Vagina (tissue), 2 donors: ENCODE measurements around the gene INSC. TPM values are rescaled to one million over a fixed set of nuclear protein-coding genes. Genes with fewer than 3 reads are reported as not detected.

ENCODE experiments used
- DNase-seq, 2 donors: peaks; one replicate each; pipeline ENCODE4 v3.0.0-alpha.2; 2017; ENCODE audit errors: extremely low spot score in 2 of 2
- H3K27ac ChIP-seq: fragments of 200-600 bp; sonication (generic); one replicate; pipeline ENCODE4 v1.5.1; 2019
- H3K27me3 ChIP-seq: fragments of 200-600 bp; sonication (generic); one replicate; pipeline ENCODE4 v1.5.1; 2019
- H3K36me3 ChIP-seq, 2 donors: fragments of 200-600 bp; sonication (generic); one replicate each; pipeline ENCODE4 v1.5.1; 2017 to 2019
- H3K4me1 ChIP-seq: fragments of 200-600 bp; sonication (generic); one replicate; pipeline ENCODE4 v1.5.1; 2019
- H3K4me3 ChIP-seq, 2 donors: fragments of 200-600 bp; sonication (generic); 1 replicate in 1 of 2; 2 replicates in 1 of 2; pipeline ENCODE4 v1.5.1; 2016 to 2019
- H3K9me3 ChIP-seq: fragments of 200-600 bp; sonication (generic); one replicate; pipeline ENCODE4 v1.5.1; 2019
- CTCF ChIP-seq, 3 experiments: fragments of 450-650 bp in 2 of 3; fragments of 200-600 bp in 1 of 3; sonication (generic) in 1 of 3; IDR thresholded peaks; one replicate each; pipeline ENCODE4 v1.5.1; 2017 to 2019; ENCODE audit warnings: antibody characterized with exemption in 3 of 3, mild to moderate bottlenecking in 2 of 3, moderate library complexity in 2 of 3
- POLR2A ChIP-seq, 2 donors: fragments of 450-650 bp; IDR thresholded peaks; one replicate each; pipeline ENCODE4 v1.6.1; 2017; ENCODE audit warnings: antibody characterized with exemption in 2 of 2, mild to moderate bottlenecking in 2 of 2, moderate library complexity in 2 of 2
- POLR2AphosphoS5 ChIP-seq, 2 donors: sonication (generic); formaldehyde crosslinking; IDR thresholded peaks; one replicate each; pipeline ENCODE4 v1.9.0; 2017; ENCODE audit warnings: antibody characterized with exemption in 2 of 2, mild to moderate bottlenecking in 2 of 2, low read depth in 1 of 2; ENCODE audit not compliant: insufficient read depth in 1 of 2
- intact Hi-C: fragments of 100-400 bp; cut with DNase I; formaldehyde crosslinking; loops from one replicate; pipeline ENCODE4 v1.15.1; 2023
- total RNA-seq: library from RNA; depleted of rRNA; stranded (reverse); fragments of >200 nt; gene quantifications from one replicate; pipeline ENCODE4 v1.2.3, GENCODE V29; 2016

Gene INSC
- total RNA-seq, 1 donor from 2014 or later, result 3.2 TPM

- H3K4me3 ChIP-seq, result no peak overlapping the region
- no peak for DNase-seq
- no peak overlapping the region for H3K27ac ChIP-seq
- intact Hi-C loops, result no loop called here
- H3K9me3 ChIP-seq, result no peaks in the 10 kb centered on the region
- TF ChIP-seq POLR2A (IDR thresholded peaks at IDR 0.05), result no peak
- no peak for TF ChIP-seq POLR2AphosphoS5 (IDR thresholded peaks at IDR 0.05; ENCODE audit: insufficient read depth in 1 of 2, low read depth in 1 of 2)
- no peak for TF ChIP-seq CTCF (IDR thresholded peaks at IDR 0.05)
- H3K27me3 ChIP-seq, result no peaks in the 10 kb centered on the region
- H3K36me3 ChIP-seq, result no peaks in the 10 kb centered on the region
- no peaks in the 10 kb centered on the region for H3K4me1 ChIP-seq
Measured at GRCh38 chr11:15178214-15178613, 63.5 kb downstream of the INSC start.

- H3K9me3 ChIP-seq, result no peaks in the 10 kb centered on the region
- H3K4me1 ChIP-seq, result no peaks in the 10 kb centered on the region
- H3K36me3 ChIP-seq, result no peaks in the 10 kb centered on the region
- no peak overlapping the region for H3K4me3 ChIP-seq
- intact Hi-C loops, result no loop called here
- DNase-seq, result no peak
- H3K27me3 ChIP-seq, result no peaks in the 10 kb centered on the region
- no peak overlapping the region for H3K27ac ChIP-seq
- no peak for TF ChIP-seq CTCF (IDR thresholded peaks at IDR 0.05)
- TF ChIP-seq POLR2AphosphoS5 (IDR thresholded peaks at IDR 0.05; ENCODE audit: insufficient read depth in 1 of 2, low read depth in 1 of 2), result no peak
- TF ChIP-seq POLR2A (IDR thresholded peaks at IDR 0.05), result no peak
Measured at GRCh38 chr11:15179167-15179566, 64.4 kb downstream of the INSC start.

- H3K4me1 ChIP-seq, result no peaks in the 10 kb centered on the region
- TF ChIP-seq CTCF (IDR thresholded peaks at IDR 0.05) (no peak), POLR2A (IDR thresholded peaks at IDR 0.05) (no peak), POLR2AphosphoS5 (IDR thresholded peaks at IDR 0.05; ENCODE audit: insufficient read depth in 1 of 2, low read depth in 1 of 2) (no peak)
- no peak for DNase-seq
- no peak overlapping the region for H3K27ac ChIP-seq
- H3K27me3 ChIP-seq, result no peaks in the 10 kb centered on the region
- intact Hi-C loops, result no loop called here
- H3K9me3 ChIP-seq, result no peaks in the 10 kb centered on the region
- H3K36me3 ChIP-seq, result no peaks in the 10 kb centered on the region
- H3K4me3 ChIP-seq, result no peak overlapping the region
Measured at GRCh38 chr11:15180212-15180792, 65.6 kb downstream of the INSC start.

- H3K27ac ChIP-seq, result no peak overlapping the region
- H3K27me3 ChIP-seq, result no peaks in the 10 kb centered on the region
- DNase-seq, result no peak
- intact Hi-C loops, result no loop called here
- no peaks in the 10 kb centered on the region for H3K9me3 ChIP-seq
- H3K4me3 ChIP-seq, result no peak overlapping the region
- H3K36me3 ChIP-seq, result no peaks in the 10 kb centered on the region
- TF ChIP-seq POLR2A (IDR thresholded peaks at IDR 0.05), result no peak
- no peak for TF ChIP-seq POLR2AphosphoS5 (IDR thresholded peaks at IDR 0.05; ENCODE audit: insufficient read depth in 1 of 2, low read depth in 1 of 2)
- TF ChIP-seq CTCF (IDR thresholded peaks at IDR 0.05), result no peak
- no peaks in the 10 kb centered on the region for H3K4me1 ChIP-seq
Measured at GRCh38 chr11:15182372-15182771, 67.6 kb downstream of the INSC start.

- Histone ChIP-seq H3K27me3 (no peaks in the 10 kb centered on the region), H3K4me1 (no peaks in the 10 kb centered on the region), H3K4me3 (no peak overlapping the region), H3K27ac (no peak overlapping the region), H3K9me3 (no peaks in the 10 kb centered on the region), H3K36me3 (no peaks in the 10 kb centered on the region)
- no peak for TF ChIP-seq POLR2AphosphoS5 (IDR thresholded peaks at IDR 0.05; ENCODE audit: insufficient read depth in 1 of 2, low read depth in 1 of 2)
- TF ChIP-seq CTCF (IDR thresholded peaks at IDR 0.05), result no peak
- TF ChIP-seq POLR2A (IDR thresholded peaks at IDR 0.05), result no peak
- intact Hi-C loops, result no loop called here
- DNase-seq, result no peak
Measured at GRCh38 chr11:15185021-15185420, 70.3 kb downstream of the INSC start.
